Measurements from ENCODE around the gene HECW1. TPM values are rescaled to one million over a fixed set of nuclear protein-coding genes. Genes with fewer than 3 reads are reported as not detected.
A peak's percentile ranks its signal among the peaks of the same experiment; 100 is the strongest.

HECW1 gene
- total RNA-seq, 4 donors from 2014 or later, result 0.06 to 0.99 (median 0.27) TPM

DNA sequence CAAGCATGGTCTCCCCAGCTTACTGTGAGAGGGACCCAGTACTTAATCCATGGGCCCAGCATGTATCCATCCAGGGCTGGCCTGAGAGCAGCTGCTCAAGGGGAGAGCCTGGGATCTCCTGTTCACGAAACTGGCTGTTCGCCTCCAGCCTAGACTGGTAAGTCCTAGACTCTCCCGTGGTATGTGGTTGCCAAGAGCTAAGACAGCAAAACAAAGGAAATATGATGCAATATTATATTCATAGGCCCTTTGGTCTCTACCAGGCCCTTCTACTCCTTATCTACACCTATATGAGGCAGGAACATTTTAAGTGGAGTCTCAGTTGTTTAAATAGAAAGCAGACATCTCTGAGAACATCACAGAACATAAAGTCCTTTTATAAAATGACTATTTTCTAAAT lies 441.6 kb downstream of the HECW1 start:
- H3K4me1 ChIP-seq, result peaks cover 4 to 13% (median 8%) of the 10 kb centered on the region in 4 donors
- TF ChIP-seq POLR2A (IDR thresholded peaks at IDR 0.05; ENCODE audit: low read depth) (no peak), EP300 (IDR thresholded peaks at IDR 0.05) (no peak), CTCF (IDR thresholded peaks at IDR 0.05) (no peak), POLR2AphosphoS5 (IDR thresholded peaks at IDR 0.05) (no peak)
- no peak overlapping the region for H3K4me3 ChIP-seq
- H3K9me3 ChIP-seq, result no peaks in the 10 kb centered on the region
- 39% methylated on average over 3 of the region's 3 CpGs for WGBS
- peak; percentile 90 for DNase-seq (ENCODE audit: extremely low spot score)
- no peak overlapping the region for H3K27ac ChIP-seq (replicated peaks in 1 of 4)
- no peaks in the 10 kb centered on the region for H3K36me3 ChIP-seq
- intact Hi-C loops (cut with DNase I), result no loop called here
- H3K27me3 ChIP-seq, result no peaks in the 10 kb centered on the region

DNA sequence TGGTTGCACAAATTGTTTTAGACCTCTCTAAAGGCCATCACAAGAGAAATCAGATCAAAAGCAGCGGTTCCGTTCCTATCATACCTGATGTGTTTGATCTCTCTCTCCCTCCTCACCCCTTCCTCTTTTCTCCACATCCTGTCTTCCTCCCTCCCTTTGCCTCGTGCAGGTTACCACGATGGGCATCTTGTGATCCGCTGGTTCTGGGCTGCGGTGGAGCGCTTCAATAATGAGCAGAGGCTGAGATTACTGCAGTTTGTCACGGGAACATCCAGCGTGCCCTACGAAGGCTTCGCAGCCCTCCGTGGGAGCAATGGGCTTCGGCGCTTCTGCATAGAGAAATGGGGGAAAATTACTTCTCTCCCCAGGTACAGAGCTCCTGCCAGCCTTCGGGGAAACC lies 442.0 kb downstream of the HECW1 start:
- Histone ChIP-seq H3K4me1 (peaks cover 4 to 13% (median 8%) of the 10 kb centered on the region in 4 donors), H3K27ac (replicated peaks in 1 of 4) (no peak overlapping the region), H3K36me3 (no peaks in the 10 kb centered on the region), H3K4me3 (no peak overlapping the region), H3K27me3 (no peaks in the 10 kb centered on the region), H3K9me3 (no peaks in the 10 kb centered on the region)
- peak; percentile 74 for DNase-seq (ENCODE audit: extremely low spot score)
- TF ChIP-seq CTCF (IDR thresholded peaks at IDR 0.05) (no peak), EP300 (IDR thresholded peaks at IDR 0.05) (no peak), POLR2A (IDR thresholded peaks at IDR 0.05; ENCODE audit: low read depth) (no peak), POLR2AphosphoS5 (IDR thresholded peaks at IDR 0.05) (no peak)
- 91% methylated on average over 15 of the region's 15 CpGs for WGBS
- intact Hi-C loops (cut with DNase I), result no loop called here

DNA sequence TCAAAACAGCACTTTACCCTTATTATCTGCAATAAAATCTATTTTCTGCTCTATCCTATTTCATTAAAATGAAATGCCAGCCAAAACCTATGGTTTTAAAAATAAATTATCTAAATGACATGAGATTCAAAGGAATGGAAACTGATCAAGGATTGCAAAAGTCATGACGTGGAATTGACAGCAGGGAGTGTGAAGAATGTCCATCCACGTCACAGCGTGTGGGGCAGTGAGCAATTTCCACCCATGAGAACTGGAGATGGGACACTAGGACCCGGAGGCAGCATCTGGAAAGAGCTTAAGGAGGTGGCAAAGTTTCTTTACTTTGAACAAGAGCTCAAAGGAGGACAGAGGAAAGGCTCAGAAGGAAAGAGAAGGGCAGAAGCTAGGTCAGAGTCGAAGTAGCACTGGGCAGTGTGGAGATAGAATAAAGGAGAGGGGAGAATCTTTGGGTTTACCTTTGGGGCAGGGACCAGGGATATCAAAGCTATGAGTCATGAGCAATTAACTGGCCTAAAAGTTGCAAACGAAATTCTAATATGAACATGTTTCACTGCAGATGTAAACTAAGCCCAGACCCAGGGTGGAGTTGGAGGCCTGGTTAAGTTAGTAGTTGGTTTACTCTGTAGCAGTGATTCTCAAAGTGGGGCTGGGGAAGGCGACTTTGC lies 445.5 kb downstream of the HECW1 start:
- 88% methylated on average over 7 of the region's 7 CpGs for WGBS
- Histone ChIP-seq H3K27me3 (no peaks in the 10 kb centered on the region), H3K4me1 (peaks cover 4 to 13% (median 8%) of the 10 kb centered on the region in 4 donors), H3K27ac (replicated peaks in 1 of 4) (no peak overlapping the region), H3K4me3 (no peak overlapping the region), H3K36me3 (no peaks in the 10 kb centered on the region), H3K9me3 (no peaks in the 10 kb centered on the region)
- DNase-seq (ENCODE audit: extremely low spot score), result peak; percentile 66
- intact Hi-C loops (cut with DNase I), result no loop called here
- TF ChIP-seq EP300 (IDR thresholded peaks at IDR 0.05), result no peak
- TF ChIP-seq CTCF (IDR thresholded peaks at IDR 0.05), result no peak
- no peak for TF ChIP-seq POLR2AphosphoS5 (IDR thresholded peaks at IDR 0.05)
- TF ChIP-seq POLR2A (IDR thresholded peaks at IDR 0.05; ENCODE audit: low read depth), result no peak

- TF ChIP-seq CTCF (IDR thresholded peaks at IDR 0.05) (no peak), POLR2AphosphoS5 (IDR thresholded peaks at IDR 0.05) (no peak), EP300 (IDR thresholded peaks at IDR 0.05) (no peak), POLR2A (IDR thresholded peaks at IDR 0.05; ENCODE audit: low read depth) (no peak)
- no peaks in the 10 kb centered on the region for H3K9me3 ChIP-seq
- H3K4me1 ChIP-seq, result peaks cover 0 to 2% (median 0%) of the 10 kb centered on the region in 4 donors
- DNase-seq (ENCODE audit: extremely low spot score), result peak; percentile 66
- no peaks in the 10 kb centered on the region for H3K27me3 ChIP-seq
- 90% methylated on average over 14 of the region's 14 CpGs for WGBS
- intact Hi-C loops (cut with DNase I), result no loop called here
- no peaks in the 10 kb centered on the region for H3K36me3 ChIP-seq
- no peak overlapping the region for H3K4me3 ChIP-seq
- no peak overlapping the region for H3K27ac ChIP-seq (replicated peaks in 1 of 4)
These were observed 446.9 kb downstream of the HECW1 start for GRCh38 chr7:43559171-43559945.

Measured in esophagus muscularis mucosa (tissue), 4 donors.